ENCODE results near the gene PMF1. TPM values are rescaled to one million over a fixed set of nuclear protein-coding genes. Genes with fewer than 3 reads are reported as not detected.

PMF1 gene
- total RNA-seq, 1 donor, result 34.0 TPM

DNA sequence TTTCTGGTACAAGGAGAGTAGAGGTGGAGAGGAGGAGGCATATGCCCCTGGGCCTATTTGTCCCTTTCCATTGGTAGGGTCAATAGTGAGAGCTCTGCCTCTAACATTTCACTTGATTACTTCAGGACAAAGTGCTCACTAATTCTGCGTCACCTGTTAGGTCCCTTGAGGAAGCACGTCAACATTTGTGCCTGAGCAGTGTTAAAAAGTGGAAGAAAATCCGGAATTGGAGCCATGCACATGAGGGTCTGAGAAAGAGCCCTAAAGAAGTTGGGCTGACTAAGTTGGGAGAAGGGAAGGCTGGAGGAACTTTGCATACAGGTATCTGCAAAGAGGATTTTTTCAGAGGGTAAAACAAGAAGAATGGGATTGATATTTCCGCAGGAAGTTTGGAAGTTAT lies 17.0 kb upstream of the PMF1 start:
- DNase-seq (ENCODE audit: insufficient read length, low spot score, missing footprints), result no peak
- Histone ChIP-seq H3K4me3 (ENCODE audit: insufficient read depth, low read length) (no peak overlapping the region), H3K36me3 (ENCODE audit: insufficient read depth, low read length) (peaks cover 31% of the 10 kb centered on the region), H2AFZ (ENCODE audit: low read length) (no peak overlapping the region), H3K4me1 (ENCODE audit: insufficient read depth, low read length) (peaks cover 13% of the 10 kb centered on the region), H3K27me3 (ENCODE audit: insufficient read depth, low read length) (no peaks in the 10 kb centered on the region), H3K27ac (ENCODE audit: low read depth, low read length) (no peak overlapping the region), H3K9me3 (ENCODE audit: low read depth, low read length) (no peaks in the 10 kb centered on the region), H3K4me2 (ENCODE audit: insufficient read depth, low read length) (no peak overlapping the region), H4K20me1 (ENCODE audit: insufficient read depth, low read length) (peaks cover 45% of the 10 kb centered on the region), H3K79me2 (ENCODE audit: insufficient read depth, low read length) (peaks cover 66% of the 10 kb centered on the region)
- TF ChIP-seq, protein P1, sequence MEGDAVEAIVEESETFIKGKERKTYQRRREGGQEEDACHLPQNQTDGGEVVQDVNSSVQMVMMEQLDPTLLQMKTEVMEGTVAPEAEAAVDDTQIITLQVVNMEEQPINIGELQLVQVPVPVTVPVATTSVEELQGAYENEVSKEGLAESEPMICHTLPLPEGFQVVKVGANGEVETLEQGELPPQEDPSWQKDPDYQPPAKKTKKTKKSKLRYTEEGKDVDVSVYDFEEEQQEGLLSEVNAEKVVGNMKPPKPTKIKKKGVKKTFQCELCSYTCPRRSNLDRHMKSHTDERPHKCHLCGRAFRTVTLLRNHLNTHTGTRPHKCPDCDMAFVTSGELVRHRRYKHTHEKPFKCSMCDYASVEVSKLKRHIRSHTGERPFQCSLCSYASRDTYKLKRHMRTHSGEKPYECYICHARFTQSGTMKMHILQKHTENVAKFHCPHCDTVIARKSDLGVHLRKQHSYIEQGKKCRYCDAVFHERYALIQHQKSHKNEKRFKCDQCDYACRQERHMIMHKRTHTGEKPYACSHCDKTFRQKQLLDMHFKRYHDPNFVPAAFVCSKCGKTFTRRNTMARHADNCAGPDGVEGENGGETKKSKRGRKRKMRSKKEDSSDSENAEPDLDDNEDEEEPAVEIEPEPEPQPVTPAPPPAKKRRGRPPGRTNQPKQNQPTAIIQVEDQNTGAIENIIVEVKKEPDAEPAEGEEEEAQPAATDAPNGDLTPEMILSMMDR (IDR thresholded peaks at IDR 0.05; ENCODE audit: extremely low read depth, low read depth, low read length), result no peak

DNA sequence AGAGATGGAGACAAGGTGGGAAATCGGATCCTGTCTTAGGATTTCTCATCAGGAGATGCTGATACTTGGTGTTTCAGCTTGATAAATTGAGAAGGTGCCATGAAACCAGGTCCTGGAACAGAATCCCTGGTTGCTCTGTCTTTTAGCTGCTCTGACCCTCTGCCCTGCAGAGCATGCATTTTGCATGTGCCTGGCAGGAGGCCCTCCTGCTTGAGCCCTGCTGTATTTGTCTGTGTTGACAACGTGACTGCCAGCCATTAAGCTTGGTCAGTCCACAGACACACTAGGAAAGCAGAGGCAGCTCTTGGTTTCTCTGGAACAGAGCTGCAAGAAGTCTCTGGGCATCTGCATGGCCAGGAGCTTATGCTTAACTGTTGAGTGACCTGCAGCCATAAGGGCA lies 16.4 kb upstream of the PMF1 start:
- Histone ChIP-seq H4K20me1 (ENCODE audit: insufficient read depth, low read length) (peaks cover 45% of the 10 kb centered on the region), H3K4me1 (ENCODE audit: insufficient read depth, low read length) (peaks cover 13% of the 10 kb centered on the region), H3K9me3 (ENCODE audit: low read depth, low read length) (no peaks in the 10 kb centered on the region), H3K79me2 (ENCODE audit: insufficient read depth, low read length) (peaks cover 72% of the 10 kb centered on the region), H3K36me3 (ENCODE audit: insufficient read depth, low read length) (peaks cover 31% of the 10 kb centered on the region), H3K27me3 (ENCODE audit: insufficient read depth, low read length) (no peaks in the 10 kb centered on the region), H3K4me2 (ENCODE audit: insufficient read depth, low read length) (no peak overlapping the region), H3K4me3 (ENCODE audit: insufficient read depth, low read length) (no peak overlapping the region), H2AFZ (ENCODE audit: low read length) (no peak overlapping the region), H3K27ac (ENCODE audit: low read depth, low read length) (no peak overlapping the region)
- no peak for DNase-seq (ENCODE audit: insufficient read length, low spot score, missing footprints)
- TF ChIP-seq, protein P1 (IDR thresholded peaks at IDR 0.05; ENCODE audit: extremely low read depth, low read depth, low read length), result no peak

DNA sequence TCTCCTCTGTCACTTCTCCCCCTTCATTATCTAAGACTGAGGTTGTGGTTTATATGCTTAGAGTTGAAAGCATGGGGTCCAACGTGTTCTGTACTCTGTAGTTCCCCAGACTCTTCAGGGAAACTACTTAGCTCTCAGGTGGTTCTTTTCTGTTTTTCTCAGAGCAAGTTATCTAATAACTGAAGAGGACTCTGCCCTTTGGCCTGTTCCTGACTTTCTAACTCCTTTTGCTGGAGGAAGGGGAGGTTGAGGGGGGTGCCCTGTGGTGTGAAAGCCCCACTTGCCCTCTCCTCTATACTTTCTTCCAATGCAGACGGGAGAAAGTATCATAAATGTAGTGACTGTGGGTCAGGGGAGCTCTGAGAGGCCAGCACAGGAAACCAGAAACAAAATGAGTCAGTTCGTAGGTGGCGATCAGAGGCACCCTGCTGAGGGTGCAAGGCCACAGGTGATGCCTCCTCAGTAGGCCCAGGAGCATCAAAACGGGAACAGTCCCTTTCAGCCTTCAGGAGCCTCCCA lies 13.9 kb upstream of the PMF1 start:
- Histone ChIP-seq H3K4me2 (ENCODE audit: insufficient read depth, low read length) (no peak overlapping the region), H3K27me3 (ENCODE audit: insufficient read depth, low read length) (no peaks in the 10 kb centered on the region), H3K4me1 (ENCODE audit: insufficient read depth, low read length) (peaks cover 15% of the 10 kb centered on the region), H2AFZ (ENCODE audit: low read length) (no peak overlapping the region), H3K36me3 (ENCODE audit: insufficient read depth, low read length) (peaks cover 38% of the 10 kb centered on the region), H3K27ac (ENCODE audit: low read depth, low read length) (no peak overlapping the region), H4K20me1 (ENCODE audit: insufficient read depth, low read length) (peaks cover 45% of the 10 kb centered on the region), H3K79me2 (ENCODE audit: insufficient read depth, low read length) (peaks cover 87% of the 10 kb centered on the region), H3K4me3 (ENCODE audit: insufficient read depth, low read length) (no peak overlapping the region), H3K9me3 (ENCODE audit: low read depth, low read length) (no peaks in the 10 kb centered on the region)
- TF ChIP-seq, protein P1 (IDR thresholded peaks at IDR 0.05; ENCODE audit: extremely low read depth, low read depth, low read length), result no peak
- DNase-seq (ENCODE audit: insufficient read length, low spot score, missing footprints), result no peak

DNA sequence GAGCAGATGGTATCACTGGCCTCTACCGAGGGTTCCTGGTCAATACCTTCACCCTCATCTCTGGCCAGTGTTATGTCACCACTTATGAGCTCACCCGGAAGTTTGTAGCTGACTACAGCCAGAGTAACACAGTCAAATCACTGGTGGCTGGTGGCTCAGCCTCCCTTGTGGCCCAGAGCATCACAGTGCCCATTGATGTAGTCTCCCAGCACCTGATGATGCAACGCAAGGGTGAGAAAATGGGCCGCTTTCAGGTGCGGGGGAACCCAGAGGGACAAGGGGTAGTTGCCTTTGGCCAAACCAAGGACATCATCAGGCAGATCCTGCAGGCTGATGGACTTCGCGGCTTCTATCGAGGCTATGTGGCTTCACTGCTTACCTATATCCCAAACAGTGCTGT lies 12.8 kb upstream of the PMF1 start:
- no peak overlapping the region for H3K4me3 ChIP-seq (ENCODE audit: insufficient read depth, low read length)
- H2AFZ ChIP-seq (ENCODE audit: low read length), result no peak overlapping the region
- no peaks in the 10 kb centered on the region for H3K27me3 ChIP-seq (ENCODE audit: insufficient read depth, low read length)
- peaks cover 82% of the 10 kb centered on the region for H3K79me2 ChIP-seq (ENCODE audit: insufficient read depth, low read length)
- H3K9me3 ChIP-seq (ENCODE audit: low read depth, low read length), result no peaks in the 10 kb centered on the region
- peaks cover 37% of the 10 kb centered on the region for H4K20me1 ChIP-seq (ENCODE audit: insufficient read depth, low read length)
- TF ChIP-seq, protein P1 (IDR thresholded peaks at IDR 0.05; ENCODE audit: extremely low read depth, low read depth, low read length), result no peak
- no peak overlapping the region for H3K27ac ChIP-seq (ENCODE audit: low read depth, low read length)
- peaks cover 41% of the 10 kb centered on the region for H3K36me3 ChIP-seq (ENCODE audit: insufficient read depth, low read length)
- DNase-seq (ENCODE audit: insufficient read length, low spot score, missing footprints), result no peak
- H3K4me2 ChIP-seq (ENCODE audit: insufficient read depth, low read length), result no peak overlapping the region
- peaks cover 8% of the 10 kb centered on the region for H3K4me1 ChIP-seq (ENCODE audit: insufficient read depth, low read length)

Data from osteoblast (primary cell).